ENCODE measurements around the gene LRMDA. TPM values are rescaled to one million over a fixed set of nuclear protein-coding genes. Genes with fewer than 3 reads are reported as not detected.

LRMDA gene
- polyA plus RNA-seq, 2 of the 4 experiments (the other 2 are of a cell fraction): 4.6 to 5.2 TPM

GRCh38 chr10:75425291-75426079 lies 5.9 kb upstream of the LRMDA start (continued):
- TF ChIP-seq ATOH8 (CRISPR knock-in tag; IDR thresholded peaks at IDR 0.05; ENCODE audit: low read depth) (no peak), POLR2A (IDR thresholded peaks at IDR 0.05; ENCODE audit: low read length) (no peak), ELK1 (IDR thresholded peaks at IDR 0.05; ENCODE audit: low read depth, low read length) (no peak), CBX2 (IDR thresholded peaks at IDR 0.05; ENCODE audit: borderline replicate concordance, low read depth) (no peak)

- CTCF ChIA-PET: no interaction called here
- WGBS (ENCODE audit: missing lambda C conversion rate): 96% methylated on average over 1 of the region's 1 CpG
- POLR2A ChIA-PET: no interaction called here
- peaks cover 44% of the 10 kb centered on the region for H3K4me1 ChIP-seq
- H3K27ac ChIP-seq: peak overlapping the region in 1 of 2 experiments; percentile 95; a peak in 3 of 6 replicates
- FAIRE-seq (no peak), ATAC-seq (no peak), DNase-seq (ENCODE audit: low read depth in 1 of 2, low spot score in 1 of 2) (no peak)
- no peak overlapping the region for H3K4me3 ChIP-seq
- H3K9me3 ChIP-seq: no peaks in the 10 kb centered on the region
- no peak overlapping the region for H3K4me2 ChIP-seq
- TF ChIP-seq TFCP2L1 (CRISPR knock-in tag; IDR thresholded peaks at IDR 0.05) (no peak), HEYL (CRISPR knock-in tag; IDR thresholded peaks at IDR 0.05) (no peak), REST (IDR thresholded peaks at IDR 0.05) (no peak), BCL3 (IDR thresholded peaks at IDR 0.05) (no peak), ZNF302 (CRISPR knock-in tag; IDR thresholded peaks at IDR 0.05) (no peak), ZFP36 (IDR thresholded peaks at IDR 0.05; ENCODE audit: borderline replicate concordance, partially characterized antibody) (no peak), BHLHE40 (IDR thresholded peaks at IDR 0.05; ENCODE audit: low read depth, low read length) (no peak), TP53 (CRISPR knock-in tag; IDR thresholded peaks at IDR 0.05) (no peak), NFE2L2 (conservative IDR thresholded peaks at IDR 0.05; ENCODE audit: low read length) (no peak), KDM5A (IDR thresholded peaks at IDR 0.05) (no peak), MAFK (IDR thresholded peaks at IDR 0.05; ENCODE audit: partially characterized antibody) (no peak), HMGXB4 (CRISPR knock-in tag; IDR thresholded peaks at IDR 0.05; ENCODE audit: borderline replicate concordance) (no peak), ATOH8 (CRISPR knock-in tag; IDR thresholded peaks at IDR 0.05; ENCODE audit: low read depth) (no peak), NPAS2 (CRISPR knock-in tag; IDR thresholded peaks at IDR 0.05; ENCODE audit: borderline replicate concordance) (no peak), RCOR1 (IDR thresholded peaks at IDR 0.05; ENCODE audit: low read depth, low read length) (no peak), USF2 (IDR thresholded peaks at IDR 0.05) (no peak), CHD2 (IDR thresholded peaks at IDR 0.05; ENCODE audit: low read length, partially characterized antibody) (no peak)
Observed at GRCh38 chr10:75426880-75427279, 4.5 kb upstream of the LRMDA start.

All from A549 (cell line).